Karpas-422 (cell line): ENCODE data around the gene CPPED1. TPM values are rescaled to one million over a fixed set of nuclear protein-coding genes. Genes with fewer than 3 reads are reported as not detected.

Experiments
- DNase-seq: peaks from one replicate; pipeline ENCODE4 v3.0.0-alpha.2; 2015
- H2AFZ ChIP-seq: fragments of 200-600 bp; sonication (generic); 2 replicates; pipeline ENCODE4 v1.6.1; 2014; ENCODE audit warnings: antibody characterized with exemption, low read length, mixed read lengths
- H3K27ac ChIP-seq: fragments of 200-600 bp; sonication (generic); 2 replicates; pipeline ENCODE4 v1.5.1; 2014; ENCODE audit warnings: mild to moderate bottlenecking, low read length, moderate library complexity
- H3K27me3 ChIP-seq: fragments of 200-600 bp; sonication (generic); 2 replicates; pipeline ENCODE4 v1.6.1; 2014; ENCODE audit warnings: low read length, mixed read lengths
- H3K36me3 ChIP-seq: fragments of 200-600 bp; sonication (generic); 2 replicates; pipeline ENCODE4 v1.6.1; 2014; ENCODE audit warnings: low read length, mixed read lengths; ENCODE audit not compliant: insufficient read depth
- H3K4me1 ChIP-seq: fragments of 200-600 bp; sonication (generic); 2 replicates; pipeline ENCODE4 v1.6.1; 2014; ENCODE audit warnings: mild to moderate bottlenecking, low read length, mixed read lengths
- H3K4me2 ChIP-seq: fragments of 200-600 bp; sonication (generic); 2 replicates; pipeline ENCODE4 v1.6.1; 2014; ENCODE audit warnings: low read length, low read depth, mild to moderate bottlenecking; ENCODE audit not compliant: poor library complexity, severe bottlenecking
- H3K4me3 ChIP-seq: fragments of 200-600 bp; sonication (generic); 2 replicates; pipeline ENCODE4 v1.5.1; 2014; ENCODE audit warnings: mild to moderate bottlenecking, antibody characterized with exemption, low read length, mixed read lengths
- H3K79me2 ChIP-seq: fragments of 200-600 bp; sonication (generic); 2 replicates; pipeline ENCODE4 v1.6.1; 2014; ENCODE audit warnings: mild to moderate bottlenecking, low read length, mixed read lengths
- H3K9ac ChIP-seq: fragments of 200-600 bp; sonication (generic); 2 replicates; pipeline ENCODE4 v1.6.0; 2014; ENCODE audit warnings: low read length
- H3K9me2 ChIP-seq: fragments of 200-600 bp; sonication (generic), shearing (Covaris generic); replicated peaks from 2 replicates; pipeline ENCODE4 v1.6.0; 2014; ENCODE audit warnings: mild to moderate bottlenecking, low read length, moderate library complexity; ENCODE audit not compliant: insufficient read depth
- H3K9me3 ChIP-seq: fragments of 300-700, 200-600 bp; sonication (generic); 2 replicates; pipeline ENCODE4 v1.6.1; 2014; ENCODE audit warnings: low read length, mixed read lengths
- H4K20me1 ChIP-seq: fragments of 200-600 bp; sonication (generic); 2 replicates; pipeline ENCODE4 v1.6.1; 2014; ENCODE audit warnings: mild to moderate bottlenecking, antibody characterized with exemption, low read length, low read depth; ENCODE audit not compliant: insufficient read depth
- total RNA-seq: library from RNA; depleted of rRNA; stranded (reverse); fragments of >200 nt; shearing (Covaris generic); gene quantifications from 2 replicates; pipeline ENCODE4 v1.2.3, GENCODE V29; 2014; ENCODE audit warnings: low replicate concordance

CPPED1 gene
- total RNA-seq, 1 experiment from 2014 or later, result 1.8 TPM

GRCh38 chr16:12709807-12710206 is 93.9 kb downstream of the CPPED1 start:
- Histone ChIP-seq H3K9ac (no peak overlapping the region), H3K79me2 (no peaks in the 10 kb centered on the region), H3K27ac (no peak overlapping the region), H3K9me3 (no peaks in the 10 kb centered on the region; the same call in 1 of the 2 replicates), H4K20me1 (no peaks in the 10 kb centered on the region), H3K27me3 (no peaks in the 10 kb centered on the region), H2AFZ (no peak overlapping the region), H3K4me1 (peaks cover 4% of the 10 kb centered on the region), H3K4me2 (no peak overlapping the region), H3K36me3 (no peaks in the 10 kb centered on the region), H3K9me2 (no peaks in the 10 kb centered on the region), H3K4me3 (no peak overlapping the region)
- DNase-seq, result no peak

GRCh38 chr16:12708266-12708665 is 95.4 kb downstream of the CPPED1 start:
- Histone ChIP-seq H3K4me1 (peaks cover 4% of the 10 kb centered on the region), H3K36me3 (no peaks in the 10 kb centered on the region), H3K9me3 (no peaks in the 10 kb centered on the region; the same call in 1 of the 2 replicates), H4K20me1 (no peaks in the 10 kb centered on the region), H3K4me3 (no peak overlapping the region), H3K9ac (no peak overlapping the region), H3K79me2 (no peaks in the 10 kb centered on the region), H3K9me2 (no peaks in the 10 kb centered on the region), H3K27me3 (no peaks in the 10 kb centered on the region), H2AFZ (no peak overlapping the region), H3K27ac (no peak overlapping the region), H3K4me2 (no peak overlapping the region)
- DNase-seq, result no peak

GRCh38 chr16:12706628-12707027 is 97.1 kb downstream of the CPPED1 start:
- Histone ChIP-seq H3K79me2 (no peaks in the 10 kb centered on the region), H3K4me3 (no peak overlapping the region), H4K20me1 (no peaks in the 10 kb centered on the region), H3K4me1 (peaks cover 4% of the 10 kb centered on the region), H3K36me3 (no peaks in the 10 kb centered on the region), H3K9ac (no peak overlapping the region), H3K27me3 (no peaks in the 10 kb centered on the region), H3K4me2 (no peak overlapping the region), H3K9me2 (no peaks in the 10 kb centered on the region), H2AFZ (no peak overlapping the region), H3K9me3 (no peaks in the 10 kb centered on the region; the same call in 1 of the 2 replicates), H3K27ac (no peak overlapping the region)
- no peak for DNase-seq

GRCh38 chr16:12704492-12705111 is 99.1 kb downstream of the CPPED1 start:
- Histone ChIP-seq H3K27me3 (no peaks in the 10 kb centered on the region), H3K4me1 (peaks cover 4% of the 10 kb centered on the region), H3K9me2 (no peaks in the 10 kb centered on the region), H3K9me3 (no peaks in the 10 kb centered on the region), H4K20me1 (no peaks in the 10 kb centered on the region), H3K27ac (no peak overlapping the region), H3K4me2 (no peak overlapping the region), H3K79me2 (no peaks in the 10 kb centered on the region), H2AFZ (no peak overlapping the region), H3K4me3 (no peak overlapping the region), H3K9ac (no peak overlapping the region), H3K36me3 (no peaks in the 10 kb centered on the region)
- DNase-seq, result no peak

- no peak overlapping the region for H3K4me2 ChIP-seq
- no peak overlapping the region for H3K9ac ChIP-seq
- no peaks in the 10 kb centered on the region for H3K9me2 ChIP-seq
- no peaks in the 10 kb centered on the region for H3K79me2 ChIP-seq
- H3K4me3 ChIP-seq, result no peak overlapping the region
- H3K4me1 ChIP-seq, result peaks cover 4% of the 10 kb centered on the region
- no peak for DNase-seq
- H3K27ac ChIP-seq, result no peak overlapping the region
- H4K20me1 ChIP-seq, result no peaks in the 10 kb centered on the region
- no peaks in the 10 kb centered on the region for H3K36me3 ChIP-seq
- no peaks in the 10 kb centered on the region for H3K9me3 ChIP-seq
- no peaks in the 10 kb centered on the region for H3K27me3 ChIP-seq
- H2AFZ ChIP-seq, result no peak overlapping the region
Observed at GRCh38 chr16:12703935-12704334, 99.8 kb downstream of the CPPED1 start.

- Histone ChIP-seq H4K20me1 (no peaks in the 10 kb centered on the region), H3K79me2 (no peaks in the 10 kb centered on the region), H3K36me3 (no peaks in the 10 kb centered on the region), H3K9me2 (no peaks in the 10 kb centered on the region), H2AFZ (no peak overlapping the region), H3K4me2 (no peak overlapping the region), H3K9me3 (no peaks in the 10 kb centered on the region), H3K27me3 (no peaks in the 10 kb centered on the region), H3K4me3 (no peak overlapping the region), H3K27ac (no peak overlapping the region), H3K4me1 (no peaks in the 10 kb centered on the region), H3K9ac (no peak overlapping the region)
- DNase-seq, result no peak
Observed at GRCh38 chr16:12700161-12700560, 103.5 kb downstream of the CPPED1 start.

- Histone ChIP-seq H3K9ac (no peak overlapping the region), H4K20me1 (no peaks in the 10 kb centered on the region), H3K9me2 (no peaks in the 10 kb centered on the region), H3K4me3 (no peak overlapping the region), H2AFZ (no peak overlapping the region), H3K9me3 (no peaks in the 10 kb centered on the region), H3K4me2 (no peak overlapping the region), H3K79me2 (no peaks in the 10 kb centered on the region), H3K27me3 (no peaks in the 10 kb centered on the region), H3K36me3 (no peaks in the 10 kb centered on the region), H3K27ac (no peak overlapping the region), H3K4me1 (no peaks in the 10 kb centered on the region)
- DNase-seq, result no peak
Observed at GRCh38 chr16:12699161-12699560, 104.5 kb downstream of the CPPED1 start.

GRCh38 chr16:12697437-12697836 is 106.2 kb downstream of the CPPED1 start:
- no peak overlapping the region for H3K27ac ChIP-seq
- no peaks in the 10 kb centered on the region for H3K9me3 ChIP-seq
- no peaks in the 10 kb centered on the region for H3K79me2 ChIP-seq
- H2AFZ ChIP-seq, result no peak overlapping the region
- H3K9me2 ChIP-seq, result no peaks in the 10 kb centered on the region
- no peaks in the 10 kb centered on the region for H3K27me3 ChIP-seq
- no peaks in the 10 kb centered on the region for H3K36me3 ChIP-seq
- H4K20me1 ChIP-seq, result no peaks in the 10 kb centered on the region
- no peak overlapping the region for H3K4me3 ChIP-seq
- H3K4me2 ChIP-seq, result no peak overlapping the region
- DNase-seq, result no peak
- no peak overlapping the region for H3K9ac ChIP-seq
- no peaks in the 10 kb centered on the region for H3K4me1 ChIP-seq
